HepG2 (cell line): Measurements from ENCODE around the gene ARFGAP2. TPM values are rescaled to one million over a fixed set of nuclear protein-coding genes. Genes with fewer than 3 reads are reported as not detected.

Experiments used
- ATM ChIP-seq: fragments of 450-650 bp; IDR thresholded peaks from 2 replicates; pipeline ENCODE4 v1.7.1; 2017; ENCODE audit warnings: mild to moderate bottlenecking, borderline replicate concordance
- BCL6 ChIP-seq: IDR thresholded peaks from 2 replicates; pipeline ENCODE4 v1.6.1; 2016; ENCODE audit warnings: missing genetic modification reagents, missing compliant biosample characterization
- DBP ChIP-seq: sonication (generic); formaldehyde crosslinking; IDR thresholded peaks from 2 replicates; pipeline ENCODE4 v1.4.0; 2020; ENCODE audit warnings: missing genetic modification reagents; ENCODE audit errors: not compliant biosample characterization
- ESRRA ChIP-seq: sonication (generic); formaldehyde crosslinking; IDR thresholded peaks from 2 replicates; pipeline ENCODE4 v1.5.1; 2020; ENCODE audit warnings: mild to moderate bottlenecking, low read depth, missing genetic modification reagents
- FOXJ3 ChIP-seq: sonication (generic); formaldehyde crosslinking; IDR thresholded peaks from 2 replicates; pipeline ENCODE4 v1.4.0; 2020; ENCODE audit warnings: missing genetic modification reagents, mild to moderate bottlenecking, borderline replicate concordance
- HBP1 ChIP-seq: IDR thresholded peaks from 2 replicates; pipeline ENCODE4 v1.6.1; 2016; ENCODE audit warnings: low read depth, control low read depth
- HDAC1 ChIP-seq: sonication (generic); formaldehyde crosslinking; IDR thresholded peaks from 2 replicates; pipeline ENCODE4 v1.5.1; 2020; ENCODE audit warnings: mild to moderate bottlenecking, missing genetic modification reagents
- HES4 ChIP-seq: sonication (generic); formaldehyde crosslinking; IDR thresholded peaks from 2 replicates; pipeline ENCODE4 v1.9.0; 2021; ENCODE audit warnings: mild to moderate bottlenecking, missing genetic modification reagents, borderline replicate concordance
- MEIS2 ChIP-seq: sonication (generic); formaldehyde crosslinking; IDR thresholded peaks from 2 replicates; pipeline ENCODE4 v1.9.0; 2021; ENCODE audit warnings: mild to moderate bottlenecking, missing genetic modification reagents
- REPIN1 ChIP-seq: sonication (generic); formaldehyde crosslinking; IDR thresholded peaks from 2 replicates; pipeline ENCODE4 v1.8.0; 2022; ENCODE audit warnings: missing genetic modification reagents, low read depth, mild to moderate bottlenecking, borderline replicate concordance
- RXRA ChIP-seq: sonication (generic); formaldehyde crosslinking; IDR thresholded peaks from 2 replicates; pipeline ENCODE4 v1.5.1; 2020; ENCODE audit warnings: missing genetic modification reagents
- SP1 ChIP-seq, 2 experiments: fragments of 450-650 bp in 1 of 2; sonication (generic) in 1 of 2; formaldehyde crosslinking in 1 of 2; IDR thresholded peaks; 2 replicates each; pipeline versions ENCODE4 v1.4.0 to v1.6.1; 2016 to 2020; ENCODE audit warnings: missing genetic modification reagents in 1 of 2
- SP140L ChIP-seq: sonication (generic); formaldehyde crosslinking; IDR thresholded peaks from 2 replicates; pipeline ENCODE4 v1.4.0; 2020; ENCODE audit warnings: missing genetic modification reagents, borderline replicate concordance
- ZBED4 ChIP-seq: sonication (generic); formaldehyde crosslinking; IDR thresholded peaks from 2 replicates; pipeline ENCODE4 v1.4.0; 2020; ENCODE audit warnings: missing genetic modification reagents, borderline replicate concordance
- ZNF225 ChIP-seq: sonication (generic); formaldehyde crosslinking; IDR thresholded peaks from 2 replicates; pipeline ENCODE4 v1.4.0; 2020; ENCODE audit warnings: mild to moderate bottlenecking, missing genetic modification reagents
- ZNF574 ChIP-seq: sonication (generic); formaldehyde crosslinking; IDR thresholded peaks from 2 replicates; pipeline ENCODE4 v1.4.0; 2020; ENCODE audit warnings: missing genetic modification reagents
- ZNF629 ChIP-seq: sonication (generic); formaldehyde crosslinking; conservative IDR thresholded peaks from 2 replicates; pipeline ENCODE4 v1.5.0; 2020; ENCODE audit warnings: missing genetic modification reagents
- ZNF670 ChIP-seq: sonication (generic); formaldehyde crosslinking; IDR thresholded peaks from 2 replicates; pipeline ENCODE4 v1.8.0; 2022; ENCODE audit warnings: mild to moderate bottlenecking, missing genetic modification reagents, borderline replicate concordance
- ZNF691 ChIP-seq: sonication (generic); formaldehyde crosslinking; IDR thresholded peaks from 2 replicates; pipeline ENCODE4 v1.4.0; 2020; ENCODE audit warnings: missing genetic modification reagents, low read depth, mild to moderate bottlenecking, borderline replicate concordance
- ZNF703 ChIP-seq: sonication (generic); formaldehyde crosslinking; IDR thresholded peaks from 2 replicates; pipeline ENCODE4 v1.5.1; 2020; ENCODE audit warnings: missing genetic modification reagents, mild to moderate bottlenecking, moderate library complexity, borderline replicate concordance
- polyA plus RNA-seq, 8 experiments: library from polyadenylated mRNA; depleted of rRNA in 3 of 8; stranded (reverse) in 7 of 8; unstranded in 1 of 8; fragments of >200 nt; fragmentation: Illumina TruSeq in 4 of 8; extraction: Trizol in 4 of 8; gene quantifications; 2 replicates each; pipeline versions ENCODE4 v1.2.1 to v1.2.3, GENCODE V29; 2011 to 2016; ENCODE audit warnings: low read depth in 4 of 8, missing spikeins in 1 of 8, mixed read lengths in 1 of 8; ENCODE audit not compliant: insufficient read depth in 1 of 8
- total RNA-seq, 5 experiments: library from RNA; depleted of rRNA; stranded (reverse); fragments of >200 nt; fragmentation: Illumina TruSeq; extraction: Trizol; gene quantifications; 2 replicates each; pipeline ENCODE4 v1.2.3, GENCODE V29; 2016; ENCODE audit warnings: low read depth in 1 of 5

Gene ARFGAP2
- total and polyA plus RNA-seq, 2 of the 13 experiments (the other 11 are each of a cell fraction or from before 2014, with no cell fraction given), result 32.3 to 75.3 TPM

- TF ChIP-seq ATM (no peak), ZNF629 (CRISPR knock-in tag) (no peak), ZNF225 (CRISPR knock-in tag) (no peak), DBP (CRISPR knock-in tag) (no peak), ZBED4 (peak; percentile 94; the same call in 1 of the 2 replicates), RXRA (CRISPR knock-in tag) (peak; percentile 92; the same call in 1 of the 2 replicates), HDAC1 (peak; percentile 47; the same call in 1 of the 2 replicates), REPIN1 (CRISPR knock-in tag) (peak; percentile 72; the same call in 1 of the 2 replicates), FOXJ3 (CRISPR knock-in tag) (0 out of 2 replicates have a peak, but pooled peaks have one; percentile 64), ZNF574 (peak; percentile 47), MEIS2 (CRISPR knock-in tag) (0 out of 2 replicates have a peak, but pooled peaks have one; percentile 34), ESRRA (CRISPR knock-in tag) (peak; percentile 66; the same call in 1 of the 2 replicates), SP1 (IDR thresholded peaks at IDR 0.05) (no peak), SP1 (CRISPR knock-in tag; IDR thresholded peaks at IDR 0.05) (no peak), SP140L (no peak), HES4 (CRISPR knock-in tag) (no peak), ZNF703 (no peak), HBP1 (CRISPR knock-in tag) (no peak), ZNF691 (CRISPR knock-in tag) (no peak), ZNF670 (no peak), BCL6 (CRISPR knock-in tag) (peak; percentile 89)
Observed at GRCh38 chr11:47177846-47178245, 1.2 kb upstream of the ARFGAP2 start (continued).
